ENCODE data around the gene MED9.

GRCh38 chr17:17528696-17529652 lies 52.2 kb downstream of the MED9 start:
- TF ChIP-seq EZH2 (IDR thresholded peaks at IDR 0.05): no peak
- TF ChIP-seq POLR2AphosphoS5 (IDR thresholded peaks at IDR 0.05; ENCODE audit: borderline replicate concordance, low read depth, low read length): no peak
- TF ChIP-seq FOXP2 (optimal IDR thresholded peaks at IDR 0.05; ENCODE audit: control extremely low read depth, extremely low read length, insufficient read depth): no peak

All from SK-N-MC (cell line).